ENCODE measurements around the gene RPL7L1. TPM values are rescaled to one million over a fixed set of nuclear protein-coding genes. Genes with fewer than 3 reads are reported as not detected.

Gene RPL7L1
- total and polyA plus RNA-seq, 11 donors = 25.8 to 95.7 (median 49.2) TPM

- ATAC-seq (no peak), DNase-seq (no peak)
- WGBS, 4 donors = 42 to 55% (median 50%) methylated on average over 5 to 23 of the region's 23 CpGs
- Histone ChIP-seq H3K4me3 (no peak overlapping the region), H3K36me3 (no peaks in the 10 kb centered on the region), H3K27me3 (peaks cover 0 to 5% (median 0%) of the 10 kb centered on the region in 9 donors), H3K4me1 (peaks cover 2 to 34% (median 9%) of the 10 kb centered on the region in 12 donors), H3K27ac (no peak overlapping the region), H3K9me3 (no peaks in the 10 kb centered on the region)
- no peak for TF ChIP-seq POLR2A (IDR thresholded peaks at IDR 0.05)
- no peak for TF ChIP-seq CTCF (IDR thresholded peaks at IDR 0.05)
- intact Hi-C loops (cut with DNase I) = loop anchor here in 3 of 10 donors (5.0 kb wide), 2 partner anchors 52 to 57 kb away; partner anchors contain the start of genes PEX6 (in 2 of the 3) and PPP2R5D (in 1 of the 3)
Measured at GRCh38 chr6:42925248-42925857, 45.9 kb downstream of the RPL7L1 start.

GRCh38 chr6:42928986-42929820 is 49.8 kb downstream of the RPL7L1 start, which contains the start of gene CNPY3:
Gene CNPY3, plus strand, starts transcription at chr6:42929480. Its CDS starts 91 bp downstream, at chr6:42929571.
- Histone ChIP-seq H3K36me3 (peaks cover 0 to 26% (median 10%) of the 10 kb centered on the region in 9 donors), H3K4me1 (peaks cover 4 to 59% (median 21%) of the 10 kb centered on the region in 12 donors), H3K27ac (peak within 1 kb of the TSS; percentile 54 to 99 (median 89)), H3K4me3 (peak within 1 kb of the TSS; percentile 60 to 92 (median 82)), H3K9me3 (no peaks in the 10 kb centered on the region), H3K27me3 (peaks cover 0 to 5% (median 0%) of the 10 kb centered on the region in 9 donors)
- 0% methylated on average over 28 to 63 of the region's 63 CpGs for WGBS, 4 donors
- intact Hi-C loops (cut with DNase I) = loop anchor here in 4 of 10 donors (2.0 to 5.0 kb wide), 3 partner anchors 48 to 56 kb away; partner anchors contain the start of genes PEX6 (in 2 of the 4) and PPP2R5D (in 2 of the 4)
- TF ChIP-seq CTCF (IDR thresholded peaks at IDR 0.05) = peak in 2 of 12 donors; percentile 13 to 23
- TF ChIP-seq POLR2A (IDR thresholded peaks at IDR 0.05) = peak in 1 of 2 donors; percentile 64
- peak; percentile 93 to 97 (median 95) for DNase-seq
- ATAC-seq = peak; percentile 94 to 97 (median 96)

- Histone ChIP-seq H3K27ac (peak overlapping the region; percentile 54 to 99 (median 89)), H3K36me3 (peaks cover 0 to 33% (median 17%) of the 10 kb centered on the region in 9 donors), H3K4me3 (peak overlapping the region; percentile 60 to 92 (median 82)), H3K27me3 (peaks cover 0 to 5% (median 0%) of the 10 kb centered on the region in 9 donors), H3K9me3 (no peaks in the 10 kb centered on the region), H3K4me1 (peaks cover 4 to 64% (median 21%) of the 10 kb centered on the region in 12 donors)
- ATAC-seq (peak; percentile 12 to 26 (median 16)), DNase-seq (peak; percentile 17 to 59 (median 37))
- intact Hi-C loops (cut with DNase I) = loop anchor here in 4 of 10 donors (2.0 to 5.0 kb wide), 4 partner anchors 47 to 122 kb away; partner anchors contain the start of genes PEX6 (in 2 of the 4), PPP2R5D (in 2 of the 4) and CUL7 (in 1 of the 4)
- TF ChIP-seq POLR2A (IDR thresholded peaks at IDR 0.05) (no peak), CTCF (IDR thresholded peaks at IDR 0.05) (no peak)
- WGBS, 4 donors = 1 to 4% (median 3%) methylated on average over 16 of the region's 16 CpGs
Measured at GRCh38 chr6:42929821-42930360, 50.5 kb downstream of the RPL7L1 start.
